GM18907 (cell line): ENCODE data around the gene ANKRD10.

Experiments
- ATAC-seq: cut with Tn5 transposase; IDR thresholded peaks from one replicate; pipeline ENCODE4 v1.9.1; 2021; ENCODE audit warnings: mild to moderate bottlenecking, moderate library complexity; ENCODE audit not compliant: unreplicated experiment

Gene ANKRD10

DNA sequence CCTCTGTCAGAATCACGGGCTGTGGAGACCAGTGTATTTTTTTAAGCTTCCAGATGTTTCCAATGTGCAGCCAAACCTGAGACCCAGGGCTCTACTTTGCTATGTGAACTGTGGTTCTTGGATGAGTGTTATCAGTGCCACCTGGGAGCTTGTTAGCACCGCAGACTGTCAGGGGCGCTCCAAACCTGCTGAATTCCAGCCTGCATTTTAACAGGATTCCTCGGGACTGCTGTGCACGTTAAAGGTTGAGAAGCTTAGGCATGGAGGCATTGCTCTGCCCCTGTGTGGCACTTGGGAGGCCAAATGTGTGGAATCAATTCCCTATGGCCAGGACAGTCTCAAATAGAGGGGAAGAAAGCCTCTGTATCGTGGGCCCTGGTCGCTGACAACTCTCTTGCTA, 80.3 kb downstream of the ANKRD10 start:
- no peak for ATAC-seq

DNA sequence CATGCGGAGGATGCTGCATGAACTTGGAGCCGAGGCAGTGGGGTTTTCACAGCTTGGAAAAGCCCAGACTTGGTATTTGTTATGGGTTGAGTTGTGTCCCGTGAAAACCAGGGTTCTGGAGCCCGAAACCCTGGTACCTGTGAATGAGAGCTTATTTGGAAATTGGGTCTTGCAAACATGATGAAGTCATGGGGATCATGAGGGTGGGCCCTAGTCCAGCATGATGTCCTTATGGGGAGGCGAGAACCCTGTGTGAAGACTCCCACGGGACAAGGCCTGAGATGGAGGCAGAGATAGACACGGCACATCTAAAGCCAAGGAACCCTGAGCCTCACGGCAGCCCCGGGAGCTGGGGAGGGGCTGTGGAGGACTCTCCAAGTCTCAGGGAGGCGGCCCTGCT, 82.3 kb downstream of the ANKRD10 start:
- no peak for ATAC-seq

DNA sequence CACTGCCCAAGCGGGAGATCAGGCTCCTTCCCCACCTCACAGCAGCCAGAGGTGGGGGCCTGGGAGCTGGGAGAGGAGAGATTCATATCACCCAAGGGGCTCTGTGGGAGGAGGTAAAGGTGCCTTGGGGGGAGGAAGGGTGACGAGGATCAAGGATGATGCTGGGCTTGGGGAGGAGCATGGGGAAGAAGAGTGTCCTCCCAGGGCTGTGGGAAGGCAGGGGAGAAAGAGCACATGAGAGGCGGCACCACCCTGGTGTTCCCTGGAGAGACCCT, 82.7 kb downstream of the ANKRD10 start:
- no peak for ATAC-seq

DNA sequence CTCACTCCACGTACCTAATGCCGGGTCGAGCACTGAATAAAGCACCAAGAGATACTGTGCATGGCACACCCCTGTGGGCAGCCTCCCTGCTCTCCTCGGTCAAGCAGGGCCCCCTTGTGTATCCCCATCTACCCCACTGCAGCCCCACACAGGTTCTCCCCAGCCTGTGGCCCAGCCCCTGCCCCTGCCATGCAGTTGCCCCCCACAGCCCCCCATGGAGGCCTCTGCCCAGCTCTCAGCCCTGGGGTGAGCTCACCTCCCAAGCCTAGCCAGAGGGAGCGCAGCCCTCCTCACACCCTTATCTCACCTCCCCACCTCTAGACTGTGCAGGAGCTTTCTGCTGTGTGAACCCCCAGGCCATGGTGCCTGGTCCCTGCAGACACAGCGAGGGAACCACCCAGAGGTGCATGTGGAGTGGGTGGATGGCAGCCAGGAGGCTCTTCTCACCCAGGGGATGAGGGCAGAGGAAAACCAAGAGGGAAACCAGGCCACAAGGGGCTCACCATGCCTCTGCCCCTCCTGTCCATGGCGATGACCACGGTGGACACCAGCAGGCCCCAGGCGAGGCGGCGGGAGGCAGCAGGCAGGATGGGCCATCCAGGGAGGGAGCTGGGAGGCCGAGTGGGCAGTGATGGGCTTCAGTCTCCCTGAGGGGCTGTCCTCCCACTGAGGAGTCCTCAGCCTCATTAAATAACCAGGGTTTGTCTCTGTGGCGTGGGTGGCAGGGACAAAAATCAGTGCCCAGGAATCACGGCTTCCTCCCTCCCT, 83.2 kb downstream of the ANKRD10 start:
- no peak for ATAC-seq

DNA sequence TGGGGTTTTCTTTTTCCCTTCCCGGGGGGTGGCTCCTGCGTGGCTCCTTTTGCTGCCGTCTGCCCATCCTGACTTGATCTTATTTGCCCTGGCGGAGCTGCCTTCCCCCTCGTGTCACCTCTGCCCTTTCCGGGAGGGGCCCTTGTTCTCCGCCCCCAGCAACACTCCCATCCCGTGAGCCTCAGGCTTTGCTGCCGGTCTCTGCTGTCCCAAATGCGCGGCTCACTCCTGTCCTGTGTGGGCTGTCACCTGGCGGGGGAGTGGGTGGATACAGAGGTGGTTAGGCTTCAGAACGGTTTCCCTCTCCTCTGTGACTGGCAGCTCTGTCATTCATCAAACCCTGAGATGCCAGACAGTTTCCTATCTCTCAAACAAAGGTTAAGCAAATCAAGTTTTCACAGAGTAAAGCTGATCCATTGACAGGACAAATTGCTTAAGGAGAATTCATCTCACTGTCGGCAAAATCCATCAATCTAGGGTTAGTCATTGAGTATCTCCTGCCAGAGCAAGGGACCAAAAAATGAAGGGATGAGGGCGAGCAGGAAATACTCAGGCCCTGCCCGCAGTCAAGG, 84.0 kb downstream of the ANKRD10 start:
- no peak for ATAC-seq

DNA sequence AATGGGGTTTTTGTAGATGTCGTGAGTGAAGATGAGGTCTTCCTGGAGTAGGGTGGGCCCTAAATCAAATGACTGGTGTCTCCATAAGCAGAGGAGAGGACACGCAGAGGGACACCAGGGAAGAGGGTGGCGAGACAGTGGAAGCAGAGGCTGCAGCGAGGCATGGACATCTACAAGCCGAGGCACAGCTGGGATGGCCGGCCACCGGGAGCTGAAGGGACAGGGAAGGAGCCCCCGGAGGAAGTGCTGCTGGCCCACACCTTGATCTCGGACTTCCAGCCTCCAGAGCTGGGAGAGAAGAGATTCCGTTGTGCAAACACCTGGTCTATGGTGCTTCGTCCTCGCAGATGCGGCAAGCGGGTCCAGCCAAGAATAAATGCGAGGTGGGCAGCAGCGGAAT, 84.5 kb downstream of the ANKRD10 start:
- ATAC-seq = no peak

DNA sequence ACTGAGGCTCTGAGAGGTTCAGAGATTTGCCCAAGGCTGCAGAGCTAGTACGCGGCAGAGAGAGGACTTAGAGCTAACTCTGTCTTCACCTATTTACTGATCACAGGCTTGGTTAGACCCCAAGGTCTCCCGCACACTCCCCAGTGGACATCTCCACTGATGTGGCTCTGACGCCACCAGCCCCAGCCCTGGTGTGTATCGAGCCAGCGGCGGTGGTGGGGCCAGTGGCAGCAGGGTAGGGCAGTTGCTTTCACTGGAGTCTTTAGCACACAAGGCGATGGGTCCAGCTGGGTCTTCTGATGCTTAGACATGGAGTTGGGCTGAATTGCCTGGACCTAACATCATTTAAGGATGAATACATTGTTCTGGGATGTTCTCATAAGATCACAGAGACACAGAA, 85.4 kb downstream of the ANKRD10 start:
- no peak for ATAC-seq

DNA sequence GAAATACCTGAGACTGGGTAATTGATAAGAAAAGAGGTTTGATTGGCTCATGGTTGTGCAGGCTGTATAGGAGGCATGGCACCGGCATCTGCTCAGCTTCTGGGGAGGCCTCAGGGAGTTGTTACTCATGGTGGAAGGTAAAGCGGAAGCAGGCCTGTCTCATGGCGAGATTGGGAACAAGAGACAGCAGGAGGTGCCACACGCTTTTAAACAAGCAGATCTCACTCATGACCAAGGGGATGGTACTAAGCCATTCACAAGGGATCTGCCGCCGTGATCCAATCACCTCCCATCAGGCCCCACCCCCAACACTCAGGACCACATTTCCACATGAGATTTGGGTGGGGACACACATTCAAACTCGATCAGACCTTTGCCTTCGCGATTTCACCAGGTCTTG, 86.2 kb downstream of the ANKRD10 start:
- no peak for ATAC-seq
